Thyroid gland (tissue), 4 donors: ENCODE measurements around the gene SH3GLB1.

Source experiments
- POLR2A ChIP-seq, 2 donors: fragments of 450-650 bp; IDR thresholded peaks; one replicate each; pipeline ENCODE4 v1.6.1; 2017; ENCODE audit warnings: antibody characterized with exemption in 2 of 2, mild to moderate bottlenecking in 2 of 2, moderate library complexity in 1 of 2
- TF ChIP-seq, protein P1 (sequence below), 6 experiments: fragments of 200-600 bp in 3 of 6; fragments of 450-650 bp in 3 of 6; sonication (generic) in 3 of 6; IDR thresholded peaks; one replicate each; pipeline ENCODE4 v1.5.1; 2016 to 2019; ENCODE audit warnings: antibody characterized with exemption in 6 of 6, mild to moderate bottlenecking in 2 of 6, inconsistent platforms in 1 of 6, moderate library complexity in 1 of 6

- TF ChIP-seq, protein P1, sequence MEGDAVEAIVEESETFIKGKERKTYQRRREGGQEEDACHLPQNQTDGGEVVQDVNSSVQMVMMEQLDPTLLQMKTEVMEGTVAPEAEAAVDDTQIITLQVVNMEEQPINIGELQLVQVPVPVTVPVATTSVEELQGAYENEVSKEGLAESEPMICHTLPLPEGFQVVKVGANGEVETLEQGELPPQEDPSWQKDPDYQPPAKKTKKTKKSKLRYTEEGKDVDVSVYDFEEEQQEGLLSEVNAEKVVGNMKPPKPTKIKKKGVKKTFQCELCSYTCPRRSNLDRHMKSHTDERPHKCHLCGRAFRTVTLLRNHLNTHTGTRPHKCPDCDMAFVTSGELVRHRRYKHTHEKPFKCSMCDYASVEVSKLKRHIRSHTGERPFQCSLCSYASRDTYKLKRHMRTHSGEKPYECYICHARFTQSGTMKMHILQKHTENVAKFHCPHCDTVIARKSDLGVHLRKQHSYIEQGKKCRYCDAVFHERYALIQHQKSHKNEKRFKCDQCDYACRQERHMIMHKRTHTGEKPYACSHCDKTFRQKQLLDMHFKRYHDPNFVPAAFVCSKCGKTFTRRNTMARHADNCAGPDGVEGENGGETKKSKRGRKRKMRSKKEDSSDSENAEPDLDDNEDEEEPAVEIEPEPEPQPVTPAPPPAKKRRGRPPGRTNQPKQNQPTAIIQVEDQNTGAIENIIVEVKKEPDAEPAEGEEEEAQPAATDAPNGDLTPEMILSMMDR (IDR thresholded peaks at IDR 0.05): no peak
- TF ChIP-seq POLR2A (IDR thresholded peaks at IDR 0.05): no peak
Observed at GRCh38 chr1:86714561-86715244, 10.3 kb downstream of the SH3GLB1 start.
